ENCODE results near the gene CSPG4. TPM values are rescaled to one million over a fixed set of nuclear protein-coding genes. Genes with fewer than 3 reads are reported as not detected.

CSPG4 gene
- total and polyA plus RNA-seq, 2 of the 13 experiments (the other 11 are each of a cell fraction or from before 2014, with no cell fraction given): 0.01 to 0.04 TPM

- no peaks in the 10 kb centered on the region for H3K79me2 ChIP-seq (ENCODE audit: insufficient read depth, low read length)
- H3K36me3 ChIP-seq (replicated peaks in 1 of 2; ENCODE audit: control insufficient read depth in 1 of 2, insufficient read depth in 2 of 2, low read length in 2 of 2): no peaks in the 10 kb centered on the region
- H3K27ac ChIP-seq (ENCODE audit: extremely low read length, insufficient read depth, low read length): no peak overlapping the region
- no peak overlapping the region for H3K9ac ChIP-seq (ENCODE audit: insufficient read depth, low read depth, low read length)
- CTCF ChIA-PET (ENCODE audit: low intra/inter-chr PET ratio, low total read pairs): no interaction called here
- FAIRE-seq (no peak), DNase-seq (ENCODE audit: low spot score) (no peak), ATAC-seq (no peak; the same call in 2 of the 3 replicates)
- H2AFZ ChIP-seq (ENCODE audit: low read length): no peak overlapping the region
- POLR2A ChIA-PET: interaction anchor here (1.4 kb wide), 1 partner anchor 13 kb away, joined by 4 read pairs; no protein-coding TSS in a partner anchor
- H3K27me3 ChIP-seq (ENCODE audit: control insufficient read depth in 1 of 2, insufficient read depth in 2 of 2, low read length in 2 of 2): no peaks in the 10 kb centered on the region; a peak in 1 of 5 replicates
- H4K20me1 ChIP-seq (ENCODE audit: insufficient read depth, low read length): no peaks in the 10 kb centered on the region
- H3K4me3 ChIP-seq (replicated peaks in 1 of 3; ENCODE audit: insufficient read depth in 1 of 3, low read depth in 2 of 3, low read length in 3 of 3): no peak overlapping the region
- in situ Hi-C loops (cut with HindIII; ENCODE audit: extremely low pct_ligation_motif_present, low pct_unique_long_range_greater_than_20kb): loop anchor here (25.0 kb wide), 1 partner anchor 515 kb away; no protein-coding TSS in a partner anchor
- H3K4me2 ChIP-seq (ENCODE audit: low read depth, low read length): no peak overlapping the region
- intact Hi-C loops (cut with micrococcal nuclease; ENCODE audit: unreplicated experiment): loop anchor here (10.0 kb wide), 1 partner anchor 53 kb away; no protein-coding TSS in a partner anchor
- no peaks in the 10 kb centered on the region for H3K9me3 ChIP-seq (ENCODE audit: low read length)
- H3K4me1 ChIP-seq (ENCODE audit: insufficient read depth, low read length): no peaks in the 10 kb centered on the region
- no TSS peak for BruUV-seq (replicated peaks)
- no CpG with 5 or more reads among the region's 4 CpGs for WGBS (ENCODE audit: low lambda C conversion rate)
- TF ChIP-seq TAF15 (IDR thresholded peaks at IDR 0.05; ENCODE audit: low read depth, low read length, poor library complexity, severe bottlenecking): no peak
- no peak for TF ChIP-seq HNRNPH1 (optimal IDR thresholded peaks at IDR 0.05; ENCODE audit: low read depth, low read length)
- no peak for TF ChIP-seq HNRNPUL1 (IDR thresholded peaks at IDR 0.05; ENCODE audit: low read depth, low read length)
Observed at GRCh38 chr15:75751891-75752290, 39.2 kb upstream of the CSPG4 start.

GRCh38 chr15:75751116-75751875, 38.6 kb upstream of the CSPG4 start:
- Histone ChIP-seq H3K4me1 (ENCODE audit: insufficient read depth, low read length) (no peaks in the 10 kb centered on the region), H3K4me2 (ENCODE audit: low read depth, low read length) (no peak overlapping the region), H3K9ac (ENCODE audit: insufficient read depth, low read depth, low read length) (no peak overlapping the region), H3K36me3 (replicated peaks in 1 of 2; ENCODE audit: control insufficient read depth in 1 of 2, insufficient read depth in 2 of 2, low read length in 2 of 2) (no peaks in the 10 kb centered on the region), H4K20me1 (ENCODE audit: insufficient read depth, low read length) (no peaks in the 10 kb centered on the region), H3K27me3 (ENCODE audit: control insufficient read depth in 1 of 2, insufficient read depth in 2 of 2, low read length in 2 of 2) (no peaks in the 10 kb centered on the region; a peak in 1 of 5 replicates), H3K27ac (ENCODE audit: extremely low read length, insufficient read depth, low read length) (no peak overlapping the region), H3K4me3 (replicated peaks in 1 of 3; ENCODE audit: insufficient read depth in 1 of 3, low read depth in 2 of 3, low read length in 3 of 3) (no peak overlapping the region), H2AFZ (ENCODE audit: low read length) (no peak overlapping the region), H3K9me3 (ENCODE audit: low read length) (no peaks in the 10 kb centered on the region), H3K79me2 (ENCODE audit: insufficient read depth, low read length) (no peaks in the 10 kb centered on the region)
- in situ Hi-C loops (cut with HindIII; ENCODE audit: extremely low pct_ligation_motif_present, low pct_unique_long_range_greater_than_20kb): loop anchor here (25.0 kb wide), 1 partner anchor 514 kb away; no protein-coding TSS in a partner anchor
- FAIRE-seq (no peak), ATAC-seq (no peak), DNase-seq (ENCODE audit: low spot score) (no peak)
- intact Hi-C loops (cut with micrococcal nuclease; ENCODE audit: unreplicated experiment): loop anchor here (10.0 kb wide), 1 partner anchor 54 kb away; no protein-coding TSS in a partner anchor
- ChIA-PET CTCF (ENCODE audit: low intra/inter-chr PET ratio, low total read pairs) (no interaction called here), POLR2A (interaction anchor here (1.4 kb wide), 1 partner anchor 13 kb away, joined by 4 read pairs; no protein-coding TSS in a partner anchor)
- 5% methylated on average over 2 of the region's 2 CpGs for WGBS (ENCODE audit: low lambda C conversion rate)
- BruUV-seq (replicated peaks): no TSS peak
- TF ChIP-seq ZNF558 (CRISPR knock-in tag; IDR thresholded peaks at IDR 0.05; ENCODE audit: borderline replicate concordance): no peak
- TF ChIP-seq BCL3 (CRISPR knock-in tag; IDR thresholded peaks at IDR 0.05): no peak
- TF ChIP-seq ATF4 (CRISPR knock-in tag; IDR thresholded peaks at IDR 0.05): no peak
- no peak for TF ChIP-seq ZNF274 (CRISPR knock-in tag; IDR thresholded peaks at IDR 0.05)
- no peak for TF ChIP-seq CSRNP2 (CRISPR knock-in tag; conservative IDR thresholded peaks at IDR 0.05; ENCODE audit: low read depth)
- no peak for TF ChIP-seq ZNF446 (CRISPR knock-in tag; IDR thresholded peaks at IDR 0.05)
- TF ChIP-seq SIN3A (IDR thresholded peaks at IDR 0.05; ENCODE audit: borderline replicate concordance, low read depth, low read length): no peak
- no peak for TF ChIP-seq ZNF768 (CRISPR knock-in tag; IDR thresholded peaks at IDR 0.05)
- no peak for TF ChIP-seq ZNF367 (CRISPR knock-in tag; IDR thresholded peaks at IDR 0.05; ENCODE audit: borderline replicate concordance)

Measured in HepG2 (cell line).